Activated B cell treated with CpG ODN at 0.5 μM for 24 hours (primary cell): ENCODE results near the gene TBK1. TPM values are rescaled to one million over a fixed set of nuclear protein-coding genes. Genes with fewer than 3 reads are reported as not detected.

Experiments used
- ATAC-seq: fragments of 200-7000 bp; cut with Tn5 transposase; one replicate; pipeline ENCODE4 v1.10.0; 2021; ENCODE audit warnings: low read depth, mild to moderate bottlenecking, moderate library complexity
- CTCF ChIA-PET: fragments of 350-600 bp; sonication (Branson Sonifier 250); formaldehyde crosslinking; loops from one replicate; lab custom pipeline; 2021; ENCODE audit warnings: antibody characterized with exemption; lab: Charles Lee
- POLR2A ChIA-PET: fragments of 350-600 bp; sonication (Branson Sonifier 250); formaldehyde crosslinking; loops from one replicate; lab custom pipeline; 2021; ENCODE audit warnings: antibody characterized with exemption; lab: Charles Lee
- DNase-seq: peaks from one replicate; pipeline ENCODE4 v3.0.0; 2022
- H3K27ac Mint-ChIP-seq: one replicate; pipeline ENCODE4 v1.8.0; 2020; ENCODE audit warnings: mixed read lengths
- H3K27me3 Mint-ChIP-seq: one replicate; pipeline ENCODE4 v1.8.0; 2021; ENCODE audit warnings: mixed read lengths
- H3K36me3 Mint-ChIP-seq: one replicate; pipeline ENCODE4 v1.8.0; 2021; ENCODE audit warnings: low read depth, mixed read lengths
- H3K4me1 Mint-ChIP-seq: one replicate; pipeline ENCODE4 v1.8.0; 2021; ENCODE audit warnings: mixed read lengths
- H3K4me3 Mint-ChIP-seq: one replicate; pipeline ENCODE4 v1.8.0; 2020; ENCODE audit warnings: mild to moderate bottlenecking, mixed read lengths
- H3K9me3 Mint-ChIP-seq: one replicate; pipeline ENCODE4 v1.8.0; 2020; ENCODE audit warnings: mixed read lengths
- CTCF ChIP-seq: fragments of 200-600 bp; IDR thresholded peaks from one replicate; pipeline ENCODE4 v1.8.0; 2022; ENCODE audit warnings: antibody characterized with exemption, mild to moderate bottlenecking
- intact Hi-C: fragments of 100-400 bp; cut with micrococcal nuclease; formaldehyde crosslinking; loops from one replicate; pipeline ENCODE4 v1.15.1; 2024
- total RNA-seq: library from RNA; stranded (reverse); gene quantifications from 2 replicates; pipeline ENCODE4 v1.2.3, GENCODE V29; 2022

Gene TBK1
- total RNA-seq, 1 donor from 2014 or later: 37.4 TPM

GRCh38 chr12:64486657-64487056, 34.7 kb downstream of the TBK1 start:
- Mint-ChIP-seq H3K4me1 (no peaks in the 10 kb centered on the region), H3K9me3 (no peaks in the 10 kb centered on the region), H3K27me3 (no peaks in the 10 kb centered on the region), H3K27ac (no peak overlapping the region), H3K36me3 (peaks cover 62% of the 10 kb centered on the region), H3K4me3 (no peak overlapping the region)
- no peak for DNase-seq
- ChIA-PET CTCF (no interaction called here), POLR2A (no interaction called here)
- ATAC-seq: no peak
- no peak for TF ChIP-seq CTCF
- intact Hi-C loops: loop anchor here (5.0 kb wide), 1 partner anchor 69 kb away; no protein-coding TSS in a partner anchor

- Mint-ChIP-seq H3K27me3 (no peaks in the 10 kb centered on the region), H3K9me3 (no peaks in the 10 kb centered on the region), H3K4me1 (no peaks in the 10 kb centered on the region), H3K27ac (no peak overlapping the region), H3K4me3 (no peak overlapping the region), H3K36me3 (peaks cover 63% of the 10 kb centered on the region)
- no peak for DNase-seq
- ATAC-seq: no peak
- CTCF ChIA-PET: no interaction called here
- POLR2A ChIA-PET: interaction anchor here (0.6 kb wide), 1 partner anchor 178 kb away, joined by 9 read pairs; no protein-coding TSS in a partner anchor
- no peak for TF ChIP-seq CTCF
- intact Hi-C loops: no loop called here
Observed at GRCh38 chr12:64491718-64492117, 39.8 kb downstream of the TBK1 start.

GRCh38 chr12:64493513-64493912, 41.6 kb downstream of the TBK1 start:
- Mint-ChIP-seq H3K4me3 (no peak overlapping the region), H3K4me1 (no peaks in the 10 kb centered on the region), H3K36me3 (peaks cover 68% of the 10 kb centered on the region), H3K9me3 (no peaks in the 10 kb centered on the region), H3K27ac (no peak overlapping the region), H3K27me3 (no peaks in the 10 kb centered on the region)
- ATAC-seq (no peak), DNase-seq (no peak)
- POLR2A ChIA-PET: no interaction called here
- no peak for TF ChIP-seq CTCF
- CTCF ChIA-PET: no interaction called here
- intact Hi-C loops: no loop called here

GRCh38 chr12:64494998-64495729, 43.2 kb downstream of the TBK1 start:
- CTCF ChIA-PET: no interaction called here
- TF ChIP-seq CTCF: no peak
- POLR2A ChIA-PET: no interaction called here
- Mint-ChIP-seq H3K4me3 (no peak overlapping the region), H3K27ac (no peak overlapping the region), H3K4me1 (no peaks in the 10 kb centered on the region), H3K27me3 (no peaks in the 10 kb centered on the region), H3K36me3 (peaks cover 68% of the 10 kb centered on the region), H3K9me3 (no peaks in the 10 kb centered on the region)
- DNase-seq: no peak
- no peak for ATAC-seq
- intact Hi-C loops: no loop called here

GRCh38 chr12:64496839-64497400, 45.0 kb downstream of the TBK1 start:
- H3K9me3 Mint-ChIP-seq: no peaks in the 10 kb centered on the region
- H3K36me3 Mint-ChIP-seq: peaks cover 66% of the 10 kb centered on the region
- H3K27me3 Mint-ChIP-seq: no peaks in the 10 kb centered on the region
- intact Hi-C loops: no loop called here
- ChIA-PET POLR2A (no interaction called here), CTCF (no interaction called here)
- TF ChIP-seq CTCF: no peak
- ATAC-seq (no peak), DNase-seq (no peak)
- H3K27ac Mint-ChIP-seq: no peak overlapping the region
- H3K4me1 Mint-ChIP-seq: no peaks in the 10 kb centered on the region
- no peak overlapping the region for H3K4me3 Mint-ChIP-seq
